HG03045 (cell line): ENCODE measurements around the gene MT1A.
A peak's percentile ranks its signal among the peaks of the same experiment; 100 is the strongest.

Source experiments
- ATAC-seq: cut with Tn5 transposase; IDR thresholded peaks from one replicate; pipeline ENCODE4 v1.9.1; 2021; ENCODE audit warnings: mild to moderate bottlenecking, moderate library complexity; ENCODE audit not compliant: unreplicated experiment

The MT1A gene

GRCh38 chr16:56675685-56676210 is 37.3 kb downstream of the MT1A start:
- ATAC-seq, result no peak

DNA sequence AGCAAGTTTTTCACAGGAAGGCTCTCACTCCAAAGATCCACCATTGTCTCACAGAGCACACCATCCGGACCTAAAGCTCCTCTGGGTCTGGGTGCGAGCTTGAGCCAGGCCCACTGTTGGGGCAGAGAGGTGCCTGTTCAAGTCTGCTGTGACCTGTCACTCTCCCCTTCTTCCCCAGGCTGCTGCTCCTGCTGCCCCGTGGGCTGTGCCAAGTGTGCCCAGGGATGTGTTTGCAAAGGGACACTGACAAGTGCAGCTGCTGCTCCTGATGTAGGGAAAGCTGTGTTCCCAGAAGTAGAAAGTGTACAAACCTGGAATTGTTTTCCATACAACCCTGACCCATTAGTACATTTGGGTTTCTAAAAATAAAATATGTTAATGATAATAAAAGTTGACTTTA is 39.0 kb downstream of the MT1A start:
- ATAC-seq, result no peak

GRCh38 chr16:56679078-56679730 is 40.7 kb downstream of the MT1A start:
- ATAC-seq, result no peak

DNA sequence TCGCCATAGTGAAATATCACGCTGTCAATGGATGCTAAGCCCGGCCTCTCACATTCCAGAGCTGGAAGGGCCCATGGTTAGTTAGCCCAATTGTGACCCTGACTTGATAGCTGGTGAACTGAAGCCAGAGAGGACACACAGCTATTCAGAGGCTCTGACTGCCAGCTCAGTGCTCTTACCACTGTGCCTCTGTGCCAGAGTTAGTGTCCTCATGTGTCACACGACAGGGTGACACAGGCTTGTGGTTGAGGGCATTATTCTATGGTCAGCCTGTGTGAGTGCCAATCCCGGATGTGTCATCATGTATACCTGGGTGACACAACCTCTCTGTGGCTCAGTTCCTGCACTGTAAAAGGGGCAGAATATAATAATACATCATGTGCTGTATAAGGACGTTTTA is 41.4 kb downstream of the MT1A start:
- ATAC-seq, result no peak

GRCh38 chr16:56681939-56682702 is 43.7 kb downstream of the MT1A start, which contains the start of gene MT1X:
Gene MT1X (plus strand): TSS chr16:56682470. CDS start chr16:56682541, 71 bp downstream.
- peak; percentile 98 for ATAC-seq

- peak; percentile 8 for ATAC-seq
Observed at GRCh38 chr16:56682703-56683397, 44.4 kb downstream of the MT1A start.

GRCh38 chr16:56683424-56684172 is 45.1 kb downstream of the MT1A start:
- ATAC-seq, result no peak

DNA sequence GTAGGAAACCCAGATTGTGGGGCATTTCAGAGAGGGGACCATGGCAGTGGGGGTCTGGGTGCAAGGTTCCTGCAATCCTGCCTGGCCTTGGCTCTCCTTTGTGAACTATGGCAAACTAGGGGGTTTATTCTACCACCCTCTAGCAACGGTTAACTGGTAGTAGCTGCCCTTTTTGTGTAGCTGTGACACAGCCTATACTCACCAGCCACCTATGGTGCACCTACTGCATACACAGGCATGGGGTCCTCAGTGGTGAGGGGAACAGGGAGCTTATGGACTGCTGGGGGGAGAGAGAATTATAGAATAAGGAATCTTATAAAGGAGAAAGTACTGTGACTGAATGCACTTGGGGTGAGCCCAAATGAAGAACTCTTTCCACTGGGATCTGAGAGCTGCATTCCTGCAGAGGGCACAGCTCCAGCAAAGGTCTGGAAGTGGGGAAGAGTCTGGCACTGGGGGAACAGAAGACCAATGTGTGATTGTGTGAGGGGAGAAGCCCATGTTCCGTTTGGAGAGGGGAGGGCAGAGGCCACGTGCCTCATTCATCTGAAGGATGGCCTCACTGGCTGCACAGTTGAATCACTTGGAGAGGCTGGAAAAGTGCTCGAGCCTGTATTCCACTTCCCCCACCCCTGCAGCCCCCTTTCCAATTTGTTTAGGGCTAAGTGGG is 45.9 kb downstream of the MT1A start:
- no peak for ATAC-seq

GRCh38 chr16:56684926-56685590 is 46.6 kb downstream of the MT1A start:
- no peak for ATAC-seq

- ATAC-seq, result no peak
Observed at GRCh38 chr16:56686758-56687157, 48.3 kb downstream of the MT1A start.

DNA sequence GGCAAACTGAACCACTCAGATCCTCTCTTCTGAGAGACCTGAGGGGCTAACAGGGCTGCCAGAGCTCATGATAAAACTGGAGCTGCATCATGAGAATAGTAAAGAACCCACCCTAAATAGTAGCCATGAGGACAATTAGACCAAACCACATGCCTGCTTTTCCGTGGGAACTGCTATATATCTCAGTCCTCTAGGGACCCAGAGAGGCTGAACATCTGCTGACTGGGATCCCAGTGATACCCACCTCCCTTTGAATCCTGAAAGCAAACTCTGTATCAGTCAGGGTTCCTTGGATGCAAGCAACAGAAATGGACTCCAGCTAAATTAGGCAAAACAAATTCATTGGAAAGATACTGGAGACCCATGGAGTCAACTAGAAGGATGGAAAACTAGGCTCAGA is 50.3 kb downstream of the MT1A start:
- ATAC-seq, result no peak

DNA sequence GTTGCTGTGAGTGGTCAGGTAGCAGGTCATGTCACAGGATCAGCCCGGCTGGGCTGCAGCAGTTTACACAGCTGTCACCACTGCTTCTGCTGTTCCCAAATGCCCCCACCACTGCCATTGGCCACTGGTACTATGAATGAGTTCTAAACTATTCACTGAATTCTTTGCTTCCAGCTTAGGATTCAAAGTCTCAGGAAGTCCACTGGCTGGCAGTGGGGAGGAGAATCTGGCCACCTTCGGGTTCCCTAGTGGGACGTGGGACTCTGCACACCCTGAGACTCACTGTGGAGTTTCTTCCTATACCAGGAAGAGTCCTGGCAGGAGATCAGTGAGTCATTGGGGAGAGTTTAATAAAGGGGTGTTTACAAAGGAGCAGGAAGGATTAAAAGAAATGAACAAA is 50.7 kb downstream of the MT1A start:
- ATAC-seq, result no peak
